Parathyroid adenoma (tissue), 2 donors: ENCODE measurements around the gene ARPP21.

Experiments
- H2AFZ ChIP-seq: fragments of 300-600 bp; sonication (generic); one replicate; pipeline ENCODE4 v1.7.0; 2017; ENCODE audit warnings: antibody characterized with exemption, mild to moderate bottlenecking
- H3K27ac ChIP-seq: fragments of 300-600 bp; sonication (generic); one replicate; pipeline ENCODE4 v1.7.0; 2017
- H3K27me3 ChIP-seq: fragments of 300-600 bp; sonication (generic); one replicate; pipeline ENCODE4 v1.7.0; 2017; ENCODE audit warnings: low read length; ENCODE audit not compliant: control insufficient read depth, insufficient read depth
- H3K36me3 ChIP-seq: fragments of 300-600 bp; sonication (generic); one replicate; pipeline ENCODE4 v1.7.0; 2017; ENCODE audit warnings: low read length; ENCODE audit not compliant: control insufficient read depth, insufficient read depth
- H3K4me1 ChIP-seq: fragments of 300-600 bp; sonication (generic); one replicate; pipeline ENCODE4 v1.7.0; 2017; ENCODE audit warnings: control low read depth
- H3K4me2 ChIP-seq: fragments of 300-600 bp; sonication (generic); one replicate; pipeline ENCODE4 v1.7.0; 2017; ENCODE audit warnings: low read length
- H3K4me3 ChIP-seq: fragments of 300-600 bp; sonication (generic); one replicate; pipeline ENCODE4 v1.7.0; 2017; ENCODE audit warnings: low read depth, low read length
- H3K79me2 ChIP-seq: fragments of 300-600 bp; sonication (generic); one replicate; pipeline ENCODE4 v1.7.0; 2017; ENCODE audit warnings: control low read depth
- H3K9ac ChIP-seq: fragments of 300-600 bp; sonication (generic); one replicate; pipeline ENCODE4 v1.7.0; 2017; ENCODE audit warnings: mild to moderate bottlenecking
- H3K9me3 ChIP-seq: fragments of 300-600 bp; sonication (generic); one replicate; pipeline ENCODE4 v1.7.0; 2017; ENCODE audit warnings: low read length; ENCODE audit not compliant: control insufficient read depth
- TF ChIP-seq, protein P1 (sequence below): fragments of 300-600 bp; sonication (generic); IDR thresholded peaks from one replicate; pipeline ENCODE4 v1.7.0; 2017; ENCODE audit warnings: antibody characterized with exemption, mild to moderate bottlenecking
- donor health status: primary hyperparathyroidism.

The ARPP21 gene

DNA sequence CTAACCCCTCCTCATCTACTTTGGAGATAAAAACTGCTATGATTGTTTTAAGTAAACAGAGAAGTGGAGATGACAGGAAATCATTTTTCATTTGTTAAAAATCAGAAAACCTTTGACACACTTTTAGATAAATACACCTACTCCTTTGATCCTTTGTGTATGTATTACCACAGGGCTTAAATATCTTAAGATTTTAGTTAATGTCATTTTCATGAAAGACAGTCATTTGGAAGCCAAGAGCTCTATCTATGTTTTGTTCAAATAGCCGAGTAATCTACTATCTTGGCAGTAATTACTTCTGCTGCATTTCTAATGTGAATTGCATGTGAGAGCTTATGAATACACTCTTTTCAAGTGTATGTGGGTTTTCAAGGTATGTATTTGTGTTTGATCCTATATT, 2.0 kb downstream of the ARPP21 start:
- H3K79me2 ChIP-seq, result no peaks in the 10 kb centered on the region
- H3K27ac ChIP-seq, result no peak overlapping the region
- TF ChIP-seq, protein P1, sequence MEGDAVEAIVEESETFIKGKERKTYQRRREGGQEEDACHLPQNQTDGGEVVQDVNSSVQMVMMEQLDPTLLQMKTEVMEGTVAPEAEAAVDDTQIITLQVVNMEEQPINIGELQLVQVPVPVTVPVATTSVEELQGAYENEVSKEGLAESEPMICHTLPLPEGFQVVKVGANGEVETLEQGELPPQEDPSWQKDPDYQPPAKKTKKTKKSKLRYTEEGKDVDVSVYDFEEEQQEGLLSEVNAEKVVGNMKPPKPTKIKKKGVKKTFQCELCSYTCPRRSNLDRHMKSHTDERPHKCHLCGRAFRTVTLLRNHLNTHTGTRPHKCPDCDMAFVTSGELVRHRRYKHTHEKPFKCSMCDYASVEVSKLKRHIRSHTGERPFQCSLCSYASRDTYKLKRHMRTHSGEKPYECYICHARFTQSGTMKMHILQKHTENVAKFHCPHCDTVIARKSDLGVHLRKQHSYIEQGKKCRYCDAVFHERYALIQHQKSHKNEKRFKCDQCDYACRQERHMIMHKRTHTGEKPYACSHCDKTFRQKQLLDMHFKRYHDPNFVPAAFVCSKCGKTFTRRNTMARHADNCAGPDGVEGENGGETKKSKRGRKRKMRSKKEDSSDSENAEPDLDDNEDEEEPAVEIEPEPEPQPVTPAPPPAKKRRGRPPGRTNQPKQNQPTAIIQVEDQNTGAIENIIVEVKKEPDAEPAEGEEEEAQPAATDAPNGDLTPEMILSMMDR, result no peak
- H3K27me3 ChIP-seq, result no peaks in the 10 kb centered on the region
- no peaks in the 10 kb centered on the region for H3K4me1 ChIP-seq
- no peak overlapping the region for H3K9ac ChIP-seq
- no peak overlapping the region for H2AFZ ChIP-seq
- no peak overlapping the region for H3K4me2 ChIP-seq
- H3K4me3 ChIP-seq, result no peak overlapping the region
- H3K36me3 ChIP-seq, result no peaks in the 10 kb centered on the region
- H3K9me3 ChIP-seq, result no peaks in the 10 kb centered on the region

DNA sequence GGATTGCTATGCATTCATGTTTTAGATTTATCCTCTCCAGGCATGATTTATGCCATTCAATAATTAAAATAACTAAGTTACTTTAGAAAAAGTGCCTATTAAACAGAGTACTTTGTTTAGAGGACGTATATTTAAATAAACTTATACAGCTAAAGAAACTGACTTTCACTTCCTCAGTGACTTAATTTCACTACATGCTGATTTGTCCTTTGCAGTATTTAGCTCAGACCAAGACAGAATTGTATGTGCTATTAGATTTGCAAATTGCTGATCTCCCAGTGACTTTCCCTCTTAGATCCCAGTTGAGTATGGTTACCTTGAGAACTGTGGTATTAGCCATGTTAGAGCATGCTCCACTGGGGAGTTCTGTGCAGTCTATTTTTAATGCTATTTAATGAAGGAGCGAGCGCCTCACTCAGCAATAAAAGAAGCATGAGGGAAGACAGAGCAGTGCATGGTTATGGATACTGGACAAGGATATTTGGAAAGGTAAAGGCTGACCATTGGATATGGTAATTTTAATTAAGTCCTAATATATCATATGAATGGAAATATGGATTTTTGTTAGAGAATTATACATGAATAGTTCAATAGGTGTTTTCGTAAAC, 2.7 kb downstream of the ARPP21 start:
- Histone ChIP-seq H3K79me2 (no peaks in the 10 kb centered on the region), H3K36me3 (no peaks in the 10 kb centered on the region)

DNA sequence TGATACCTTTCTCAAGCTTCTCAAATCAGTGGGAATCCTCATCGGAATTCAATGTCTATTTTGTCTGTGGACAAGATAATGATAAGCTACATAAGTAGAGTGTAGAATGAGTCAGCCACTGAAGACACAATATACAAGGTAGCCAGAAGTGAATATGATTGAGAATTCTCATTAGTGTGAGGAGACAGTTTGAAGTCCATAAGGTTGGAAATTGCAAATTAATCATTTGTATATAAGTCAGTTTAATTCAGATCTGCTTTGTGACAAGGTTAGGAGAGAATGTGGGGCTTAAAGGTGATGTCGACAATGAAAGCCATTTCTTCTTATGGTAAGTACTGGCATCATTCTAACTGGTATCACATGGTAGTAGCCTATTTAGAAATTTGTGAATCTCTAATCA, 4.2 kb downstream of the ARPP21 start:
- Histone ChIP-seq H3K9ac (no peak overlapping the region), H3K79me2 (no peaks in the 10 kb centered on the region), H3K27me3 (no peaks in the 10 kb centered on the region), H3K4me3 (no peak overlapping the region), H3K4me2 (no peak overlapping the region), H2AFZ (no peak overlapping the region), H3K9me3 (no peaks in the 10 kb centered on the region), H3K4me1 (no peaks in the 10 kb centered on the region), H3K27ac (no peak overlapping the region), H3K36me3 (no peaks in the 10 kb centered on the region)
- TF ChIP-seq, protein P1, result no peak

More for the DNA sequence above, 2.7 kb downstream of the ARPP21 start:
- Histone ChIP-seq H3K27ac (no peak overlapping the region), H3K9me3 (no peaks in the 10 kb centered on the region), H3K4me2 (no peak overlapping the region), H3K4me1 (no peaks in the 10 kb centered on the region), H3K27me3 (no peaks in the 10 kb centered on the region), H3K9ac (no peak overlapping the region), H2AFZ (no peak overlapping the region), H3K4me3 (no peak overlapping the region)
- TF ChIP-seq, protein P1, result no peak

DNA sequence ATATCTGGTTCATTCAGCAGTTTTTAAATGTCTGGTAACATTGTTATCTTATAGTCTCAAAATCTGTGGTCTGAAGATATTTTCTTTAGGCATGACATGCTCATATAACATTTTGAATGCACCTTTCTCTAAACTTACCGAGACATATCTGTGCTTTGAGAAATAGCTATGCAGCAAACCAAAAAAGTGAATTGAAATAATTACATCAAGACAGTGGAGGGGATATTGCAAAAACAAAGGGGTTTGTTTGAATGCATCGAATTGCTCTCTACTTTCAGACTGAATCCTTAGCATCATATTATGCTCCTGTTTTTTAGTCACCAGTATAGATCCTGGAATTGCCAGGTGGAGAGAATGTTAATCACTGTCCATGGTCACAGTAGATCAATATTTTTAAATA, 5.1 kb downstream of the ARPP21 start:
- TF ChIP-seq, protein P1, result no peak

DNA sequence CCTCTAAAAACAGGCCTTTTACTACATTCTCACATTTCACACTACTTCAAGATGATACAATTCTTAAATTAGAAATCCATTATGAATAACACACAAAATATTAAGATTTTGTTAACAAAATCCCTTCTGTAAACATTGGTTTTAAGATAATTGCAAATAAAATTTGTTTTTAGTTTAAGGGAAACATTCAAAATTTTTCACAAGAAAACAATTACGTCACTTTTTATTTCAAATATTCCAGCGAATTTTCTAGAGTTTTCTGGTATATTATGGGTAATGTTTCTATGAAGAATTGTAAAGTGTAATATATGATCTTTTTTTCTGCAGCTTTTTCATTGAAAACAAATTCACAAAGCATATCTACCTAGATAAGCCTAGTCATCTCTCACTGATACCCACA, 5.9 kb downstream of the ARPP21 start:
- H3K4me3 ChIP-seq, result no peak overlapping the region
- H3K27me3 ChIP-seq, result no peaks in the 10 kb centered on the region
- no peak overlapping the region for H3K27ac ChIP-seq
- no peak overlapping the region for H3K4me2 ChIP-seq
- H3K79me2 ChIP-seq, result no peaks in the 10 kb centered on the region
- H2AFZ ChIP-seq, result no peak overlapping the region
- no peaks in the 10 kb centered on the region for H3K9me3 ChIP-seq
- H3K36me3 ChIP-seq, result no peaks in the 10 kb centered on the region
- TF ChIP-seq, protein P1, result no peak
- no peaks in the 10 kb centered on the region for H3K4me1 ChIP-seq
- H3K9ac ChIP-seq, result no peak overlapping the region

More for the DNA sequence above, 5.1 kb downstream of the ARPP21 start:
- H3K9ac ChIP-seq, result no peak overlapping the region
- no peak overlapping the region for H2AFZ ChIP-seq
- no peaks in the 10 kb centered on the region for H3K4me1 ChIP-seq
- H3K79me2 ChIP-seq, result no peaks in the 10 kb centered on the region
- no peak overlapping the region for H3K27ac ChIP-seq
- H3K27me3 ChIP-seq, result no peaks in the 10 kb centered on the region
- H3K36me3 ChIP-seq, result no peaks in the 10 kb centered on the region
- H3K9me3 ChIP-seq, result no peaks in the 10 kb centered on the region
- no peak overlapping the region for H3K4me2 ChIP-seq
- no peak overlapping the region for H3K4me3 ChIP-seq
